K562 (cell line): ENCODE results near the gene CDKN2AIPNL. TPM values are rescaled to one million over a fixed set of nuclear protein-coding genes. Genes with fewer than 3 reads are reported as not detected.

Source experiments
- ATF2 ChIP-seq: sonication (generic); formaldehyde crosslinking; IDR thresholded peaks from 2 replicates; pipeline ENCODE4 v1.8.1; 2022; ENCODE audit warnings: missing genetic modification reagents
- CTCFL ChIP-seq: IDR thresholded peaks from 2 replicates; pipeline ENCODE4 v1.6.1; 2011; ENCODE audit warnings: borderline replicate concordance, low read depth, mild to moderate bottlenecking, moderate library complexity, low read length; ENCODE audit not compliant: insufficient read depth, poor library complexity, severe bottlenecking
- DLX4 ChIP-seq: fragments of 250-450 bp; sonication (Bioruptor Pico); IDR thresholded peaks from 2 replicates; pipeline ENCODE4 v1.6.1; 2021; ENCODE audit warnings: mild to moderate bottlenecking
- E2F8 ChIP-seq: fragments of 450-650 bp; IDR thresholded peaks from 2 replicates; pipeline ENCODE4 v1.7.1; 2018; ENCODE audit warnings: mild to moderate bottlenecking, low read depth; ENCODE audit not compliant: partially characterized antibody
- ELF1 ChIP-seq: fragments of 200-800 bp; sonication (Bioruptor generic); IDR thresholded peaks from 2 replicates; pipeline ENCODE4 v1.6.1; 2016; ENCODE audit warnings: missing genetic modification characterization, missing compliant biosample characterization
- FOSL1 ChIP-seq: fragments of 200-800 bp; sonication (Bioruptor generic); conservative IDR thresholded peaks from 2 replicates; pipeline ENCODE4 v1.6.1; 2016; ENCODE audit warnings: missing genetic modification characterization, missing compliant biosample characterization
- FOXK2 ChIP-seq, 2 experiments: fragments of 450-650 bp; IDR thresholded peaks in 1 of 2; conservative IDR thresholded peaks in 1 of 2; 2 replicates each; pipeline ENCODE4 v1.6.1; 2016; ENCODE audit warnings: low read depth in 2 of 2, mild to moderate bottlenecking in 1 of 2
- MAZ ChIP-seq, 2 experiments: fragments of 450-650 bp in 1 of 2; sonication (generic) in 1 of 2; formaldehyde crosslinking; IDR thresholded peaks in 1 of 2; conservative IDR thresholded peaks in 1 of 2; 2 replicates each; pipeline versions ENCODE4 v1.4.0 to v1.5.0; 2020; ENCODE audit warnings: mild to moderate bottlenecking in 1 of 2, missing genetic modification reagents in 1 of 2
- NONO ChIP-seq, 2 experiments: fragments of 200-400 bp in 1 of 2; fragments of 450-650 bp in 1 of 2; formaldehyde crosslinking in 1 of 2; IDR thresholded peaks; 2 replicates each; pipeline ENCODE4 v1.6.1; 2017; ENCODE audit warnings: low read depth in 2 of 2, mild to moderate bottlenecking in 2 of 2, moderate library complexity in 2 of 2, low read length in 1 of 2
- PHF21A ChIP-seq: fragments of 450-650 bp; IDR thresholded peaks from 2 replicates; pipeline ENCODE4 v1.6.1; 2017; ENCODE audit warnings: low read depth, borderline replicate concordance
- RB1 ChIP-seq: fragments of 450-650 bp; IDR thresholded peaks from 2 replicates; pipeline ENCODE4 v1.6.1; 2017; ENCODE audit warnings: low read depth, mild to moderate bottlenecking
- SAFB ChIP-seq: fragments of 200-400 bp; formaldehyde crosslinking; IDR thresholded peaks from 2 replicates; pipeline ENCODE4 v1.6.1; 2017; ENCODE audit warnings: low read depth, low read length, borderline replicate concordance
- SRF ChIP-seq, 2 experiments: fragments of 250-450, 450-650 bp in 1 of 2; sonication (Bioruptor Pico) in 1 of 2; sonication (generic) in 1 of 2; formaldehyde crosslinking; IDR thresholded peaks; 2 replicates each; pipeline versions ENCODE4 v1.5.0 to v1.5.1; 2020 to 2022; ENCODE audit warnings: mild to moderate bottlenecking in 1 of 2, missing genetic modification reagents in 1 of 2
- TAF7 ChIP-seq: fragments of 450-650 bp; IDR thresholded peaks from 2 replicates; pipeline ENCODE4 v1.6.1; 2016; ENCODE audit warnings: missing genetic modification characterization, missing compliant biosample characterization
- TFE3 ChIP-seq: fragments of 450-650 bp; formaldehyde crosslinking; IDR thresholded peaks from 2 replicates; pipeline ENCODE4 v1.4.0; 2020; ENCODE audit warnings: mild to moderate bottlenecking, mixed read lengths
- polyA plus RNA-seq, 8 experiments: library from polyadenylated mRNA; depleted of rRNA in 4 of 8; stranded (reverse) in 5 of 8; unstranded in 3 of 8; fragments of >200 nt; fragmentation: Nextera tagmentation in 2 of 8; fragmentation: Illumina TruSeq in 1 of 8; extraction: Ambion mirVana in 2 of 8; extraction: Trizol in 1 of 8; gene quantifications; 2 replicates each; pipeline versions ENCODE4 v1.2.1 to v1.2.3, GENCODE V29; 2011 to 2014; ENCODE audit warnings: inconsistent platforms in 1 of 8, missing spikeins in 1 of 8
- total RNA-seq, 7 experiments: library from RNA; depleted of rRNA in 6 of 7; stranded (reverse); fragments of >200 nt in 6 of 7; fragmentation: Illumina TruSeq in 2 of 7; extraction: Trizol in 2 of 7; gene quantifications; 2 replicates each; pipeline versions ENCODE4 v1.2.1 to v1.2.3, GENCODE V29; 2011 to 2021; ENCODE audit warnings: low replicate concordance in 1 of 7

CDKN2AIPNL gene
- total and polyA plus RNA-seq, 9 of the 15 experiments (the other 6 are each of a cell fraction or from before 2014, with no cell fraction given): 19.9 to 46.9 (median 42.2) TPM

GRCh38 chr5:134370871-134371833 is 40.5 kb downstream of the CDKN2AIPNL start, which contains the start of gene UBE2B (continued):
- TF ChIP-seq E2F8: peak; percentile 46
- 0 out of 4 replicates have a peak, but pooled peaks of 1 of the 2 experiments have one; percentile 15 for TF ChIP-seq SRF (CRISPR knock-in tag; IDR thresholded peaks at IDR 0.05)
- peak in 1 of 2 experiments; percentile 100; a peak in 2 of 4 replicates for TF ChIP-seq NONO (IDR thresholded peaks at IDR 0.05; ENCODE audit: low read depth in 2 of 2, low read length in 1 of 2)
- peak; percentile 89 to 96 for TF ChIP-seq MAZ (CRISPR knock-in tag; conservative IDR thresholded peaks at IDR 0.05 in 1 of 2, IDR thresholded peaks at IDR 0.05 in 1 of 2)
- peak; percentile 76 for TF ChIP-seq FOSL1
- peak; percentile 100 for TF ChIP-seq TFE3 (CRISPR knock-in tag)
- TF ChIP-seq FOXK2 (conservative IDR thresholded peaks at IDR 0.05 in 1 of 2, IDR thresholded peaks at IDR 0.05 in 1 of 2; ENCODE audit: low read depth in 2 of 2): peak; percentile 97 to 100
- peak; percentile 72; the same call in 1 of the 2 replicates for TF ChIP-seq PHF21A
- peak; percentile 76 for TF ChIP-seq RB1
- TF ChIP-seq DLX4 (CRISPR knock-in tag): no peak
- TF ChIP-seq ELF1 (tag): peak; percentile 57
- TF ChIP-seq ATF2 (CRISPR knock-in tag): peak; percentile 88; the same call in 1 of the 2 replicates
- TF ChIP-seq SAFB: 0 out of 2 replicates have a peak, but pooled peaks have one; percentile 59
- peak; percentile 38 for TF ChIP-seq TAF7
- no peak for TF ChIP-seq CTCFL
